ENCODE results near the gene BSND.

BSND gene

GRCh38 chr1:55050283-55050682, 51.5 kb downstream of the BSND start:
- Histone ChIP-seq H2AFZ (ENCODE audit: low read depth, low read length) (no peak overlapping the region), H3K4me1 (ENCODE audit: low read length) (no peaks in the 10 kb centered on the region), H3K79me2 (ENCODE audit: low read length) (no peaks in the 10 kb centered on the region), H3K4me3 (ENCODE audit: low read length) (no peak overlapping the region), H3K36me3 (replicated peaks; ENCODE audit: low read depth, low read length) (no peaks in the 10 kb centered on the region), H4K20me1 (ENCODE audit: insufficient read depth, low read length) (no peaks in the 10 kb centered on the region), H3K27ac (ENCODE audit: low read length) (no peak overlapping the region), H3K4me2 (ENCODE audit: low read length) (no peak overlapping the region), H3K27me3 (ENCODE audit: low read depth, low read length) (no peaks in the 10 kb centered on the region), H3K9me3 (ENCODE audit: insufficient read depth, low read length) (no peaks in the 10 kb centered on the region), H3K9ac (ENCODE audit: low read length) (no peak overlapping the region)
- TF ChIP-seq CTCF (IDR thresholded peaks at IDR 0.05; ENCODE audit: low read depth, low read length): no peak
- no peak for TF ChIP-seq EZH2phosphoT487 (IDR thresholded peaks at IDR 0.05; ENCODE audit: low read depth)

GRCh38 chr1:55051169-55051568, 52.4 kb downstream of the BSND start:
- TF ChIP-seq CTCF (IDR thresholded peaks at IDR 0.05; ENCODE audit: low read depth, low read length) (no peak), EZH2phosphoT487 (IDR thresholded peaks at IDR 0.05; ENCODE audit: low read depth) (no peak)
- H3K27ac ChIP-seq (ENCODE audit: low read length): no peak overlapping the region

GRCh38 chr1:55051621-55052020, 52.9 kb downstream of the BSND start:
- H3K4me1 ChIP-seq (ENCODE audit: low read length): no peaks in the 10 kb centered on the region
- no peak for TF ChIP-seq CTCF (IDR thresholded peaks at IDR 0.05; ENCODE audit: low read depth, low read length)
- TF ChIP-seq EZH2phosphoT487 (IDR thresholded peaks at IDR 0.05; ENCODE audit: low read depth): no peak
- no peak overlapping the region for H3K9ac ChIP-seq (ENCODE audit: low read length)
- no peak overlapping the region for H3K4me3 ChIP-seq (ENCODE audit: low read length)
- no peak overlapping the region for H3K4me2 ChIP-seq (ENCODE audit: low read length)
- H3K27ac ChIP-seq (ENCODE audit: low read length): no peak overlapping the region
- H3K36me3 ChIP-seq (replicated peaks; ENCODE audit: low read depth, low read length): no peaks in the 10 kb centered on the region
- no peaks in the 10 kb centered on the region for H4K20me1 ChIP-seq (ENCODE audit: insufficient read depth, low read length)
- H3K9me3 ChIP-seq (ENCODE audit: insufficient read depth, low read length): no peaks in the 10 kb centered on the region
- no peak overlapping the region for H2AFZ ChIP-seq (ENCODE audit: low read depth, low read length)
- H3K79me2 ChIP-seq (ENCODE audit: low read length): no peaks in the 10 kb centered on the region
- H3K27me3 ChIP-seq (ENCODE audit: low read depth, low read length): no peaks in the 10 kb centered on the region

More at GRCh38 chr1:55051169-55051568, 52.4 kb downstream of the BSND start:
- Histone ChIP-seq H3K4me1 (ENCODE audit: low read length) (no peaks in the 10 kb centered on the region), H3K9me3 (ENCODE audit: insufficient read depth, low read length) (no peaks in the 10 kb centered on the region), H3K79me2 (ENCODE audit: low read length) (no peaks in the 10 kb centered on the region), H3K27me3 (ENCODE audit: low read depth, low read length) (no peaks in the 10 kb centered on the region), H3K4me3 (ENCODE audit: low read length) (no peak overlapping the region), H3K4me2 (ENCODE audit: low read length) (no peak overlapping the region), H3K9ac (ENCODE audit: low read length) (no peak overlapping the region), H2AFZ (ENCODE audit: low read depth, low read length) (no peak overlapping the region), H4K20me1 (ENCODE audit: insufficient read depth, low read length) (no peaks in the 10 kb centered on the region), H3K36me3 (replicated peaks; ENCODE audit: low read depth, low read length) (no peaks in the 10 kb centered on the region)

GRCh38 chr1:55052221-55053142, 53.7 kb downstream of the BSND start:
- Histone ChIP-seq H3K27me3 (ENCODE audit: low read depth, low read length) (no peaks in the 10 kb centered on the region), H3K36me3 (replicated peaks; ENCODE audit: low read depth, low read length) (no peaks in the 10 kb centered on the region), H3K9me3 (ENCODE audit: insufficient read depth, low read length) (no peaks in the 10 kb centered on the region), H3K4me2 (ENCODE audit: low read length) (no peak overlapping the region), H3K9ac (ENCODE audit: low read length) (no peak overlapping the region), H3K4me1 (ENCODE audit: low read length) (no peaks in the 10 kb centered on the region), H2AFZ (ENCODE audit: low read depth, low read length) (no peak overlapping the region), H3K27ac (ENCODE audit: low read length) (no peak overlapping the region), H3K4me3 (ENCODE audit: low read length) (no peak overlapping the region), H4K20me1 (ENCODE audit: insufficient read depth, low read length) (no peaks in the 10 kb centered on the region), H3K79me2 (ENCODE audit: low read length) (no peaks in the 10 kb centered on the region)
- TF ChIP-seq EZH2phosphoT487 (IDR thresholded peaks at IDR 0.05; ENCODE audit: low read depth): no peak
- no peak for TF ChIP-seq CTCF (IDR thresholded peaks at IDR 0.05; ENCODE audit: low read depth, low read length)
